Activated T-helper 1 cell treated with anti-CD3 and anti-CD28 coated beads, Interleukin-2, amount 50 U/mL, for 16 hours (primary cell): ENCODE measurements around the gene ROBO4.

ENCODE experiments used
- DNase-seq, 2 donors: peaks; one replicate each; pipeline ENCODE4 v3.0.0-alpha.2; 2020; ENCODE audit warnings: low read depth in 1 of 2, low spot score in 1 of 2

ROBO4 gene

DNA sequence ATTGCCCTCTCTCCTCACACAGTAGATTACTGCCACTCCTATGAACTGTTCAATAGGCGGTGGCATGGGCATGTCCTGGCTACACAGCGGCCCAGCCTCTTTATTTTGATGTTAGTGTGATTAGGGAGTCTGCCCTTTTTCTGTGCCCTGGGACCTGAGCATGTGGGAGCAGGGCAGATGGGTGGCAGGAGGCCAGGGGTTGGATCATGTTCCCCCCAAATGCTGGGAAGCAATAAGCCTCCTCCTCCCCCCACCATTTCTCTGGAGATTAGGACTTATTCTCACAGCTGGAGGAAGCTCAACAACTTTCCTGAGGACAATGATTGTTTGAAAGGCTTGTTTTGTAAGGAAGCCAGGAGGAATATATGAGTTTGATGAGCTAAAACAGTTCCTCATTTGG, 22.2 kb upstream of the ROBO4 start:
- DNase-seq, result no peak

DNA sequence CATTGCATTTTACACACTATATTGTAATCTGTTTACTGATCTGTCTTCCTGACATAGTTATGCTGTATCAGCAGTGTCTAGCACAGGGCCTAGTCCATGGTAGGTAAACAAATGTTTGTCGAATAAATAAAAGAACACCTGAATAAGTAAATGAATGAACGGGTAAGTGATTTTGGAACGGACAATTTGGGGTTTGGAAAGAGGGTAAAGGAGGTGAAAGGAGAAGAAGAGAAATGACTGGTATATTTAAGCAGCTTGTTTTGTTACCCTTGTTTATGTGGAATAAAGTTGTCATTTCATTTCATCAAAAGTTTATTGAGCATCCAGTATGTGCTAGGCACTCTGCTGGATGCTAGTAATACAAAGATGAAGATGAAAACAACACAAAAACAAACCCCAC, 21.3 kb upstream of the ROBO4 start, which contains the start of gene HEPN1:
Gene HEPN1, plus strand, starts transcription at position 301 of the 400 bp plus-strand sequence.
- DNase-seq, result no peak

DNA sequence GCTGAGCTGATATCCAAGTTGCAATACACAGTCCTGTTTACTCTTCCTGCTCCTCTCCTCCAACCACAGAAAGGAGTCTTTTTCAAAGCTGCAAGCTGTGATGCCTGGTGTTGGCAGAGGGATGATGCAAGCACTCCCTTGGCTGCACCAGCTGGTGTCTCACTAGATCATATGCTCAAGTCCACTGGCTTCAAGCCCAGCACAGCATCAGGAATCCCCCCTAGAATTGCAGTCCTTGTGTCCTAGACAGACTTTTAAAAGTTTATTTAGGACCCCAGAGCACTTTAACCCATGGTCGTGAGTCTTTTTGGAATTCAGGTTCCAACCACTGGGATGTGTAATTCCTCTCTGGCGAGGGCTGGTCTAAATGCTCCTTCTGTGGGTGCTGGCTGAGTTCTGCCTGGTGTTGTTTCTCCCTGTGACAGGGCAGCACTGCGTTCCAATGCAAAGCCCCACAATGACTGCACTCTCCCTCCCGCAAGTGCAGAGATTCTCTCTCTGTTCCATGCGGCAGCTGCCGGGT, 19.5 kb upstream of the ROBO4 start:
- DNase-seq, result no peak

DNA sequence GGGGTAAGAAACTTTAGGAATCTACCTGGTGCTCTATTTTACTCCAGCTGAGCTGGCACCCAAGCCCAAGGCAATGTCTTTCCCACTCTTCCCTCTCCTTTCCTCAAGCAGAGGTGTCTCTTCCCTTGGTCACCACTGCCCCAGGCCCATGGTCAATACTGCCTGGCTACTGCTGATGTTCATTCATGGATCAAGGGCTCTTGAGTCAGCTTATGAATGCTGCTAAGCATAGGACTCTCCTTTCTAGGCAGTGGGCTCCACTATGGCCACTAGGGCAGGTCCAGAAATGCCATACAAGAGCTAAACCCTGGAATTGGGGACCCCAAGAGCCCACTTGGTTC, 18.7 kb upstream of the ROBO4 start:
- DNase-seq, result no peak

DNA sequence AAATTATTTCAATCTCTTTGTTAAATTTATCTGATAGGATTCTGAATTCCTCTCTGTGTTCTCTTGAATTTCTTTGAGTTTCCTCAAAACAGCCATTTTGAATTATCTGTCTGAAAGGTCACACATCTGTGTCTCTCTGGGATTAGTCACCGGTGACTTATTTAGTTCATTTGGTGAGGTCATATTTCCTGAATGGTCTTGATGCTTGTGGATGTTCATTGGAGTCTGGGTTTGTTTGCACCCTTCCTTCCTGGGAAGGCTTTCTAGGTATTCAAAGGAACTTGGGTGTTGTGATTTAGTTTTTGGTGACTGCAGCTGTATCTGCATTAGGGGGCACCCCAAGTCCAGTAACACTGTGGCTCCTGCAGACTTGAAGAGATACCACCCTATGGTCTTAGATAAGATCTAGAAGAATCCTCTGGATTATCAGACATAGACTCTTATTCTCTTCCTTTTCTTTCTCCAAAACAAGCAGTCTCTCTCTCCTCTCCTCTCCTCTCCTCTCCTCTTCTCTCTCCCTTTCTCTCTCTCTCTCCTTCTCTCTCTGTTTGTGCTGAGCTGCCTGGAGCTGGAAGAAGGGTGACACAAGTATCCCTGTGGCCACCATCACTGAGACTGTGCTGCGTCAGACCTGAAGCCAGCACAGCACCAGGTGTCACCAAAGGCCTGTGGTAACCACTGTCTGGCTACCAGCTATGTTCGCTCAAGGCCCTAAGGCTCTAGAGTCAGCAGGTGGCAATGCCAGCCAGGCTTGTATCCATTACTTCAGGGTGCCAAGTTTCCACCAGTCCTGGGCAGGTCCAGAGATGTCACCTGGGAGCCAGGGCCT, 18.1 kb upstream of the ROBO4 start:
- no peak for DNase-seq

DNA sequence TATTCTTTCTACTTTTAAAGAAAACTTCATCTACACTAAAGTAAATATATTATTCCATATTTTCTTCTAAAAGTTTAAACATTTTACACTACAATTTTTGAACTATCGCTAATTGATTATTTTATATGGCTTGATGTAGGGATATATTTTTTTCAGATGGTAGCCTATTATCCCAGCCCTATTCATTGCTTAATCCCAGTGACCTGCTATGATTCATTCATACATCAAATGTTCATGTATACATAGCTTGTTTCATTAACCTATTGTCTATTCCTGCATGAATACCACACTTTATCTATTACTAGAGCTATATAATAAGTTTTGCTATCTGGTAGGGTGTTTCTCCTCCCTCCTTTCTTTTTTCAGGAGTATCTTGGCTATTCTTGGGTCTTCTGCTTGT, 5.0 kb upstream of the ROBO4 start:
- DNase-seq, result no peak

DNA sequence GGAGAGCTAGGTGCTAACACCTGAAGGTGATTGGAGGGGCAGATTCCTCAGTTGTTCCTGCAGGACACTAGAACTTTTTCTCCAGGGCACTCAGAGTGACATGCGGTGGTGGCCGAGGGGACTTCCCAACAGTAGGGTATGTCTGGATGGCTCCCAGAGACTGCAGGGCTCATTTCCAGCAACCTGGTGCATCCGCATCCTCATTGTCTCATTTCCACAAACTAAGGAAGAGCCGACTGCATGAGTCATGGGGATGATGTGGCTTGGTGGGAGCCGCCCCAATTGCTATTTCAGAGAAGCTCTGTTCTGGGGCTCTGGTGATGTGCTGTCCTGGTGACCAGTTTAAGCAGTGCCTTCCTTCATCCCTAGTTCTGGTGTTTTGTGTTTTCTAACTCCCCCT, 2.8 kb upstream of the ROBO4 start:
- no peak for DNase-seq

DNA sequence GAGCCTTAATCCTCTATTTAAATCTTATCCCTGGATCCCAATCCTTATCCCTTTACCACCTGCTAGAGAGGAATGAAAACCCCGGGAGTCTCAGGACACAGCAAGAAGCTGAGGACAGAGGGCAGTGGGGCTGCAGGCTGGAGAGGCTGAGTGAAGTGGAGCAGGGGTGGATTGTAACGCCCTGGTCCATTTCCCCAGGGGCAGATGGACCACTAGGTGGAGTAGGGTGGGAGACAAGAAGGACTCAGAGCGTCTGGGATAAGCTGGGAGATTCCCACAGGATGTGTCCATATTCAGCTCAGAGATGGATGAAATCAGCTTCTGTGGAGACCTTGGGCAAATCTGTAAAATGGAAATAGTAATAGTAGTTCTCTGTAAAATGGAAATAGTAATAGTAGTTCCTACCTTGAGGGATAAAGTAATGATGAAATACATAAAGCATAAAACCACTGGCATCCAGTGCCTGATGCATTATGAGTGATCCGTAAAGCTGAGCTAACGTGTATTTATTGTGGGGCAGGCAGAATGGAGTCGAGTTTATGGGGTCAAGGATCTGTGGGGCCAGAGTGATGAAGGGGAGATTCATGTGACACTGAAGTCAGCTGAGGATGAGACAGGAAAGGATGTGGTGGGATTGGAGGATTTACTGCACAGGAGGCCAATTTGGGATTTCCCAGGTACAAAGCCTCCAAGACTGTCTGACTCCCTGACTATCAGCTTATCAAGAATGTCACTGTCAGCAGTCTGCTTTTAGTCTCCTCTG, 1.9 kb upstream of the ROBO4 start:
- DNase-seq, result no peak

DNA sequence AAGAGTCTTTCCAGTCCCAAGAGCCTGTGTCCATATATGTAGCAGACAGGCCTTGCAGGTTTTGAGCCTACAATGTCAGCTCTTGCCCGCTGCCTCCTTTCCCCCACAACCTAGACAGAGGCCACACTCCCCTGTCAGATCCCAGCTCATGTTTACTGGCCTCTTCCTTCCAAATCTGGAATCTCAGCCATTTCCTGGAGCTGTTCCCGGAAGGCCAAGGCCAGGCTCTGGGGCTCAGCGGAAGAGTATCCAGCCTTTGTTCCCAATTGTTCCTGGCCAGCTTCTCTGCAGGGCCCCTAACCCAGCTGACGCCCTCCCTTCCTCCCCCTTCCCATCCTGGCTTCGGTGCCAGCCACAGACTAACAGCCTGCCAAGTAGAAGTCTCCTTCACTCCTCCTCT, 1.0 kb upstream of the ROBO4 start:
- DNase-seq, result no peak

DNA sequence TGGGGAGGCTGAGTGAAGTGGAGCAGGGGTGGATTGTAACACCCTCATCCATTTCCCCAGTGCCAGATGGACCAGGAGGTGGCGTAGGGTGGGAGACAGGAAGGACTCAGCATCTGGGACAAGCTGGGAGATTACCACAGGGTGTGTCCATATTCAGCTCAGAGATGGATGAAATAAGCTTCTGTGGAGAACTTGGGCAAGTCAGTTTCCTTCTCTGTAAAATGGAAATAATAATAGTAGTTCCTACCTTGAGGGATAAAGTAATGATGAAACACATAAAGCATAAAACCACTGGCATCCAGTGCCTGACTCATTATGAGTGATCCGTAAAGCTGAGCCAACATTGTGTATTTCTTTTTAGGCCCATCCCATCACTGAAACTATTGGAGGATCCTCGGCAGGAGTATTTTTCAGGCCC, 607 bp upstream of the ROBO4 start:
- no peak for DNase-seq

DNA sequence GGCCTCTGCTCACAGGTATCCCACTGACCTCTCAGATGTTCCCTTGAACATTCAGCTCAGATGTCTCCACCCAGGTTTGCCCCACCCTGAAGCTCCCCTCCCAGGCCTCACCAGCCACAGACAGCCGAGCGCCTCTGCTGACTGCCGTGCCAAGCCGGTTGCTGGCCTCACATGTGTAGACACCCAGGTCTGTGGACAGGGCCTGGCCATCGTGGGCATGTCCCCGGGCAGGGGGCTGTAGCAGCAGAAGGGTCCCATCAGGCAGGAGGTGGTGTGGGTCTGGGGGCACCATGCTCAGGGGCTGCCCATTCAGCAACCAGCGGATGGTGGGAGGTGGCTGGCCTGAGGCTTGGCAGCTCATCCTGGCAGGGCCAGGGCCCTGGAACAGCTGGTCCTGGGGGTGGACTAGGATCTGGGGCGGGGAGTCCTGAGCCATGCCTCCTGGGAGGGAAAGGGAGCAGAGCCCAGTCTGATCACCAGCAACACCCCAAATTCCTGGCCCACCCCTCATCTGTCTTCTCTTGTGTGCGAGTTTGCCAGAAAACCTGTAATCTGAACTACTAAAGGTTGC, 759 bp downstream of the ROBO4 start:
- no peak for DNase-seq

DNA sequence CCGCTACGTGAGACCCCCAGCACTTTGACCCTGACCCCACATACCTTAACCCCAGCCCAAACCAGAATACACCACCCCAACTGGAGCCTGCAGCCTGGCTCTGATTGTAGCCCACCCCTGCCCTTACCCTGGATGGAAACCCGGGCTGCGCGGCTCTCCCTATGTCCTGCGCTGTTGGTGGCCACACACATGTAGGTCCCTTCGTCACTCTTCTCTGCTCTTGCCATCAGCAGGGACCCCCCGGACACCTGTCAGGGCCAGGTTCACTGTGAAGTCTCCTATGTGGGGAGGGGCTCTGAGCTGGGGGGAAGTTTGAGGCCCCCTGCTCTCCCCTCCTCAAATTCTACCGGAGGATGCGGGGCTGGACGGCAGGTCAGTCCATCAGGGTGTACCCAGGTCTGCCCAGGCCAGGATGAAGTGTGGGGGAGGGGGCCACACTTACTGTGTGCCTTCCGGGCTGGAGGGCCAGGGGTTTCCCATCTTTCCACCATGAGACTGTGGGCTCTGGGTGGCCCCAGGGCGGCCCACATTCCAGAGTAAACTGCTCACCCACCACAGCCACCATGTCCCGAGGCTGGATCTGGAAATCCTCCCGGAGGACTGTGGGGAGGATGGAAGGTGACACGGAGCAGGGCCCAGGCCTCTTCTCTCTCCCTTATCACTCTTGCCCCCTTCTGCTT, 1.5 kb downstream of the ROBO4 start:
- no peak for DNase-seq

DNA sequence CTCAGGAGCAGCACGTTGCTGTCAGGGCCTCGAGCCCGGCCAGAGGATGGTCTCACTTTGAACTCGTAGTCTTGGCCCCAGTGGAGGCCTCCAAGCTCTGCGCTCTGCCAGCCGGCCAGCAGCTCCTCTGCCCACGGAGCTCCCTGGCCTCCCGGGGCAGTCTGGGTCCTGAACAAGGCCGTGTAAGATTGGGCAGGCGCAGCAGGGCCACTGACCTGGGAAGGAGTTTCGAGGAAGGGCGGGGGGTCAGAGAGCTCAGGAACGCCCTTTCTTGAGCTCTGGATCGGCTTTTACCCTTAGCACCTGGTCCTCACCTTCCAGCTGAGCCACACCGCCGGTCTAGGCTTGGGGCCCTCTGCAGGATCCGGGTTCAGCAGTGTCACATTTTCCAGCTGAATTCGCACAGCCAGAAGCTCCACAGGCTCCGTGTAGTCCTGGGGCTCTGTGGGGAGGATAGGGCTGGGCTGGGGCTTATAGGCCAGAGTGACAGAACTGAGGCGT, 2.1 kb downstream of the ROBO4 start:
- no peak for DNase-seq

DNA sequence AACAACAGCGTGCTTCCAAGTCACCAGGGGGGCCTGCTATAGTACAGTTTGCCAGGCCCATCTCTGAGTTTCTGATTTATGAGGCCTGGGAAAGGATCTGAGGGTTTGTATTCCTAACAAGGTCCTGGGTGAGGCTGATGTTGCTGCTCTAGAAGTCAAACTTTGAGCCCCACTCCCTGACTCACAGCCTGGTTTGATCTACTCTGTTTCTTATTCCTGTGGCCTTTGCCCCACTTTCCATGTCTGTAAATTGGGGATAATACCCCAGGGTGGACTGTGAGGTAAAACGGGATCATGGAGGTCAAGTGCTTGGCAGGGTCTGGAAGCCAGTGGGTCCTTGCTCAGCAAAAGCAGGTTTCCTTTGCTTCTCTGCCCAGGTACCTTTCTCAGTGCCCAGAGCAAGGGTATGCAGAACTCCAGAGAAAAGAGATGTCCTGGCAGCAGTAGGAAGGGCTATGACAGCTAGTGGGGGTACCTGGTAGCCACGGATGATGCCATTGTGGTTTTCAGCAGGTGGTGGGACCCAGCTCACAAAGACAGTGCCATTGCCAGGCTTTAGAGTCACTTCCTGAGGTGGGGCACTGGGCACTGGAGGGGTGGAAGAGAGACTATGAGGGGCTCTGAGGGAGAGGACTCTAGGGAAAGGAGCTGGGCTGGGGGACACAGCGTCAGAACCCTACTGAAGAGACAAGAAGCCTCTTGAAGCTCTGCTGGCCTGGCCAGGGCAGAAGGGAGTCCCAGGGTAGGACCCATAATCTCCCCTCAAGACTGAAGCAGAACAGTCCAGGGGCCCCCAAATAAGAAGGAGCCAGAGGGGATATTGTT, 2.8 kb downstream of the ROBO4 start:
- DNase-seq, result no peak

DNA sequence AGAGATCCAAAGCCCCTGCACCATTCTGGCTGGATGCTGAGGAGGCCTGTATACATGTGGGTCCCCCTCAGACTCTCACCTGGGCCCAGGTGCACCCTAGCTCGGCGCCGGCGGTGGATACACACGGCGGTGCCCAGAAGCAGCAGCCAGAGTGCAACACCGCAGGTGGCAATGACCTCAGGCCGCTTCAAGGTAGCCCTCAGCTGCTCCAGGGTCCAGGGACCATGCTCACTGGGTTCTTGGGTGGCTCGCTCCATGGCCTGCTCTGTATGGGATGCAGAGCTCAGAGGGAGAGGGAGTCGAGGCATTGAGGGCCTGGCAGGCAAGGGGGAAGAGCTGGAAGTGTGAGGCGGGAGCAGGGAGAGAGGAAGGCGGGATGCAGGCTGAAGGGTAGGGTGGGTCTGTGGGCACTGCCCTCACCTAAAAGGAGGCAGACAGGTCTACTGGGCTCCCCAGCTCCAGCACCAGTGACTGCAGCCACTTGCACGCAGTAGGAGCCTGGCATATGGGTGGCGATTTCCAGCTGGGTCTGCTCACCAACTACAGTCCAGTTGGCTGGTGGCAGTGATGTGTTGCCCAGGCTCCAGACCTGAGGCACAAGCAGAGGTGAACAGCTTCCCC, 3.8 kb downstream of the ROBO4 start:
- DNase-seq, result no peak

DNA sequence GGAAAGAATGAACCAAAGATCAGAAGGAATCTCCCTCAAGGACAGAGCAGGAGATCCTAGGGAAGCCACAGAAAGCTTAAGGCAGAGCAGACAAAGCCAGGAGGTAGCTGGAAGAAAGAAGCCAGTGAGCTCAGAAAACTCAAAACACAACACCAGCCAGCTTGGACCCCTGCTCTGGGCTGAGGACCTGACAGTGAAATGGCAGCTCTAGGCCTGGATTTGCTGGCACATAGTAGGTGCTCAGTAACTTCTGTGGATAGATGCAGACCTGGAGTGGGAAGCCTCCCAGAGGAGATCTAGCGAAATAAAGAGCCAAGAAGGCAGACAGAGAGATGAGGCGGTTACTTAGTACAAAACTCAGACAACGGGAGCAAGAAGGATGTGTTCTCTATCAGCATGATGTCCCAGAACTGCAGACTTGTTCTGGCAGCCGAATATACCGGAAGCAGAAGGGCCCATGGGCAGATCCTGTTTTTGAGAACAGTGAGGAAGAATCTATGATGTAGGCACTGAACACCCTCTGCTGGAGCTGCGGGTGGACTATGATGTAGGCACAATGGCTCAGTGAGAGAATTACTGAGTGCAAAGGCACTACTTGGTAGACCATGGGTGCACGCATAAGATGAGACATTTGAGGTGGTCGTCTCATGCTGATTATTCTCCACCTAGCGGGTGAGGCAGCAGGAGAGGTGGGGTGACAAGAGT, 4.8 kb downstream of the ROBO4 start:
- DNase-seq, result no peak

DNA sequence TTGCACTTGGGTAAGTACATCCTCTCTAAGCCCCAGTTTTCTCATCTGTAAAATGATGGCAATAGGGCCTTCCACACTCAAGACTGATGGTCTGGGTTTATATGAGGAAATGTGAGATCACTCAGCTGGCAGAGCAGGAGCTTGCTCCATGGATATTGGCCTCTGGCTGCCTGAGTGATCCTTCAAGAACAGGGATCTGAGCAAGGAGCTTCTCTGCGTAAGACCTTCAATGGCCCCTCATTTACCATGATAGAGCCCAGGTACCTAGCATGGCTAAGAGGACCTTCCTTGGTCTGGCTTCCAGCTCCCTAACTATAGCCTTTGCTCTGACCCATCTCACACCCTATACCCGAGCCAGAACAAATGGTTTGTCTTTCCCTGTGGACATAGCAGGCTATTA, 5.5 kb downstream of the ROBO4 start:
- DNase-seq, result no peak

DNA sequence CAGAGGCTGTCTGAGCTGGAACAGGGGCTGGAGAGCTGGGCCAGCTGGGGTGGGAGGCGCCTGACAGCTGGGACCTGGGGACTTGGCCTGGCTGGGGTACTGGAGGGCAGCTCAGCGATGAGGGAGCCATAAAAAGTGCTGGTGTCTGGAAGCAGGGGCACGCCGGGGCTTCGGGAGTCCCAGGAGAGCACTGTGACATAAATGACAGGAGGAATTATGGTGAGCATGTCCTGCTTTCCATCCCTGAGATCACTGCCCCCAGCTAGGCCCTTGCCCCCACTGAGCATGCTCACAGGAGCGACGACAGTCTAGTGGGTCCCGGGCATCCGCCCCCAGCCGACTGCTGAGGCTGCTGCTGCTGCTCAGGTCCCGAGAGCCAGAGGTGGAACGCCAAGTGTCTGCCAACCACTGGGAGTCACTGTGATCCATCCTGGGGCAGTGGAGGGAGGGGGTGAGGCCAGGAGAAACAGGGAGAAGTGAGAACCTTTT, 6.2 kb downstream of the ROBO4 start:
- DNase-seq, result no peak

DNA sequence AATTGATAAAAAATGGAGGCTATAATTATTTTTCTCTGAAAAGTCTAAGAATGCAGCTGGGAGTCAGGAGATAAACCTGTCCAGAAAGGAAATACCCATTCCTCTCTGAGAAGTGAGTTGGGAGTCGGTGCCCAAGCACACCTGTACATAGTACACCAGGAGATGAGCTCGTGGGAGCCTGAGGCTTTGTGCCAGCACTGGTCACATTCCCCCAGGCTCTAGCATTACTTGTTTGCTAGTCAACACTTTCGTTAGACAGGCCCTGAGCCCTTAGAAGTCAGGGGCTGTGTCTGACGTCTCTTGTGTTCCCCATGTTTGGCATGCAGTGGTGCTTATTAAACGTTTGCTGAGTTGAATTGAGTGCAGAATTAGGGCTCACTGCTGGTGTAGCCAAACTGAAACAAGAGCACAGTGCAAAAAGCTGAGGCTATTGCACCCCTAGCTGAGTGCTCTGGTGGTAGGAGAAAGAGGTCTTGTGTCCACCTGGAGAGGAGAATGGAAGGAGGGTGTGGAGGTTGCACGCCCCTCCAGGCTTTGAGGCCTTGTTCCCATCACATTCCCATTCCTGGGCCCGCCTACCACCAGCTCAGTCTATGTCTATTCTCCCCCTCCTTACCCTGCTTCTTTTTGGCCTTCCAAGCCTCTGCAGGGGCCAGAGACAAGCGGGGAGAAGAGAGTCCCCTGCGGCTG, 6.8 kb downstream of the ROBO4 start:
- no peak for DNase-seq
